NT2/D1 (cell line): ENCODE measurements around the gene KHDRBS1.

Experiments
- SUZ12 ChIP-seq: IDR thresholded peaks from 2 replicates; pipeline ENCODE4 v1.6.1; 2011; ENCODE audit not compliant: insufficient read length, insufficient read depth; ENCODE audit errors: extremely low read depth
- YY1 ChIP-seq: IDR thresholded peaks from 2 replicates; pipeline ENCODE4 v1.6.1; 2011; ENCODE audit not compliant: insufficient read length, insufficient read depth
- ZNF274 ChIP-seq: IDR thresholded peaks from 2 replicates; pipeline ENCODE4 v1.6.1; 2011; ENCODE audit warnings: mild to moderate bottlenecking, low read depth, low read length

GRCh38 chr1:31980835-31981455 is 32.7 kb upstream of the KHDRBS1 start:
- TF ChIP-seq SUZ12 = no peak
- TF ChIP-seq YY1 = no peak
- no peak for TF ChIP-seq ZNF274
